Measurements from ENCODE around the gene ROGDI.

- TF ChIP-seq CTCF (IDR thresholded peaks at IDR 0.05; ENCODE audit: low read depth, low read length) (no peak), POLR2A (IDR thresholded peaks at IDR 0.05; ENCODE audit: extremely low read depth, insufficient read length) (no peak), MYC (IDR thresholded peaks at IDR 0.05; ENCODE audit: low read depth, low read length) (no peak), MAX (IDR thresholded peaks at IDR 0.05; ENCODE audit: low read depth, low read length) (no peak)
Measured at GRCh38 chr16:4775005-4775404, 27.4 kb downstream of the ROGDI start.
